GM21390 (cell line): ENCODE measurements around the gene TLCD3B.
"Not testable (repeated sequence)": the region's sequence is repeated elsewhere in the genome, so short reads cannot be mapped to it uniquely, and the experiment has no call there.

Source experiments
- ATAC-seq: cut with Tn5 transposase; IDR thresholded peaks from one replicate; pipeline ENCODE4 v1.9.1; 2021; ENCODE audit not compliant: unreplicated experiment

Gene TLCD3B

DNA sequence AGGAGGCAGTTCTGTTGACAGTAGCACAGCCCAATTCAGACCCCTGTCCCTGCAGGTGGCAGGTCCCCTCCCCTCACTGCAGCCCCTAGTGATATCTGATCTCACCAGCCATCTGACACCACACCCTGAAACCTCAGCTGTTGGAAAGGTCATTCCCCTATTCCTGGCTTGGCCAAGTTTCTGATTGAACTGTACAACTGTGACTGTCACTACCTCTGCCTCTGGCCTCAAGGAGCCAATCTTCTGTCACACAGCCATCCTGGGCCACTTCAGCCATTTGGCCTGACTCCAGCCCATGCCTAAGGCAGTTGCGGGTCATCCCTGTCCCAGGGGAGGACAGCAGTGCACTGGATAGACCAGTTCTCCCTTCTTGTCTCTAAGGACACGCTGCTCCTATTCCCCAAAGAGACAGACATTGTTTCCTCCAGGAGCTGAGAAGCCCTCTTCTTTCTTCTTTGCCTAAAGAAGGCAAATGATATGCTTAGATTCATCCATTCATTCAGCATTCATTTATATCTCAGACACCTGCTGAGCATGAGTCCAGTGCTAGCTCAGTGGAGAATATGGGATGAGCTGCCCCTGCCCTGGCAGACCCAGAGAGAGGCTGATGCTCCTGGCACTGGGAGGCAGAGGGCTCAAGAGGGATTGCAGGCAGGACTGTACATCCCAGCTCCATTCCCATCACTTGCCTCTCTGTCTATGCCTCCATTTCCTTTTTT lies 29.9 kb upstream of the TLCD3B start:
- no peak for ATAC-seq

DNA sequence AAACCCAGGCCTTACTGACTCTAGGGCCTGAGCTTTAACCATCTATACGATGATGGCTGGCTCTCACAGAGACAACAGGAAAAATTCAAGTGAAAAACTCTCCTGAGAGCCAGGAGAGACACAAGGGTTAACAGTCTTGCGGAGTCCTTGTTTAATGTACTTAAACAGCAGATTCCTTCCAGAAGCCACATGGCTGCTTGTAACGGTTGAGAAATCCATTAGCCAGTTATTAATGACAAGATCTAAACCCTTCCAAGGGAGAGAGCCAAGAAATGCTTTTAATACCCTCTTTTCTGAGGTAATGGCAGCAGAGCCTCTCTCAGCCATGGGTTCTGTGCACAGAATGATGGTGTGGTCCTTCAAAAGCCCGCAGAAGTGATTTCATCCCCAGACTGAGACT lies 29.3 kb upstream of the TLCD3B start:
- ATAC-seq, result no peak

DNA sequence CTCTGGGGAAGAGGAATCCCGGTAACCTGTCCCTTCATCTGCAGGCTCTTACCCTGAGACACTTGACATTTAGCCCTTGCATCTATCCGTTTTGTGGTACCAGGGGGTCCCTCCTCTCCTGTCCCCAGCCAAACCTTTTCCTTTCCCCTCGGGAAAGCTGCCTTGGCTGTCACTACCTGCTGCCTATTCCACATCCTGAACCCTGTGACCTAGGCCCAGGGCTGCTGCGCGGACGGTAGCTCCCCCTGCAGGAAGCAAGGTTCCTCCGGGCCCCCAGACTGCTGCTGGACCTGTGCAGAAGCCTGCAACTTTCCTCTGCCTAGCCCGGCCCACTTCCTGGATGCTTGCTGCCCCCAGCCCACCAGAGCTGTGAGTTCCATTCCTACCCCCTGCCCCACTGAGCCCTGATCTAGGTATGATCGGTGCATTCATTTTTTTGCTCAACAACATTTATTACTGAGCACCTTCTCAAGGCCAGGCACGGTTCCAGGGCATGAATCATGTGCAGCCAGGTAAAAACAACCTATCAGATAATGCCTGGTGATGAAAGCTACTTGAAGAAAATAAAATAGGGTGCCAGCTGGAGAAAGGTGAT lies 24.0 kb upstream of the TLCD3B start:
- ATAC-seq, result no peak

GRCh38 chr16:30054451-30054850 lies 23.4 kb upstream of the TLCD3B start:
- ATAC-seq, result no peak

DNA sequence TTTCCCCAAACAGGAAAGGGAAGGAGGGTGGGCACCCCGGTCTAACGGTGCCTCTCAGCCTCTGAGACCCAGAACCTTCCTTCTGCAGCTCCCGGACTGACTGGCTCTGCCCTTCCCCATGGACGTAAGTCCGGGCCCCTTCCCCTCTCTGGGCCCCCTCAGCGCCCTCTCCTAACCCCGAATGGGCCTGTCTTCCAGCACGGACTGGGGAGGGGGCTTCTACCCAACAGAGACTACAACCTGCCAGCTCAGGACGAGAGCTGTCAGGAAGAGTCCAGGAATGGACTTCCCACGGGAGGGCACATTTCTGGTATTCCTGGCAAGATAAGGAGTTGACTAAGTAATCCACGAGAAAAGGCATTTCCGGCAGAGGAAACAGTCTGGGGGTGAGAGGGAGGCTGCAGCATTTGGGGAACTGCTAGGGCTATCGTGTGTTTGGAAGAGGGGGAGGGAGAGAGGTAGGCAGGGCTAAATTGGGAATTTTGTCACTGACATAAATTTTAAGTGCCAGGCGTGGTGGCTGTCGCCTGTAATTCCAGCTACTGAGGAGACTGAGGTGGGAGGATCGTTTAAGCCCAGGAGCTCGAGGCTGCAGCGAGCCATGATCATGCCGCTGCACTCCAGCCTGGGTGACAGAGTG lies 22.4 kb upstream of the TLCD3B start:
- peak; percentile 10 for ATAC-seq

DNA sequence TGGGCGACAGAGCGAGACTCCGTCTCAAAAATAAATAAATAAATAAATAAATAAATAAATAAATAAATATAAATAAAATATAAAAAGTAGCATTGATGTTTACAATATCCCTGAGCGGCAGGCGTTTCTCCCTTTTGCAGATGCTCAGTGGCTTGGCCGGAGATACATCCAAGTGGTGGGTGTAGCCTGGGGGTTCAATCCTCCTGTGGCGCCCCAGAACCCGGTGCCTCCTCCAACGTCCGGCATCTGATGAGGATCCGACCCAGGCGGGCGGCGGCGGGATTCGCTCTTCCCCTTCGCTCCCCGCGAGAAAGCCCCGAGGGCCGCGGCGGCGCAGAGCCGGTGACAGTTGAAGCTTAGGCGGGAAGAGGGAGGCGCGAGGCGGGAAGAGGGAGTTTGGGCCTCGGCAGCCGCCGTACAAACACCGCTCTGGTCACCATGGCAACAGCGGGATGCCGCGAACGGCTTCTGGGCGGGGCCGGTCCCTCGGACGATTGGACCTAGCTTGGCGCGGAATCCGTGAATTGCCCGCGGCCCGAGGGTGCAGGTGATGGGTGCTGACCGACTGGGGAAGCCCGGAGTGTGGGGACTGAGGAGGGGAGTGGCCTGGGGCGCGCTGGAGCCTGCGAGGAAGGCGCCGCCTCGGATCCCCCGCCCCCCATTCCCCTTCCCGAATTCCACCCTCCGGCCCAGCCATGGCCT lies 21.8 kb upstream of the TLCD3B start:
- peak; percentile 53 for ATAC-seq

DNA sequence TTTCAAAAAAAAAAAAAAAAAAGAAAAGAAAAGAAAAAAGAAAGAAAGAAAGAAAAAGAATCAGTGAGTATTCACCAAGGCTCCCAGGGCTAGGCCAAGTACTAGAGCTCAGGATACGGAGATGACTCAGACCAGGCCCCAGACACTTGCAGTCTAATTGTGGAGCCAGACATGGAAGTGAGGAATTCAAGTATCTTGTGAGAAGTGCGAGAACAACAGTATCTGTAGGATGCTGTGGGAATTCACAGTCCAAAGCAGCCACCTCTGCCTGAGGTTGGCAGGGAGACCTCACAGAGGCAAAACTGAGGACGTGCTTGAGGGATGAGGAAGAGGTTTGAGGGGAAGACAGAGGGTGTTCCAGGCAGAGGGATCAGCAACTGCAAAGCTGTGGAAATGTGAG lies 20.4 kb upstream of the TLCD3B start:
- ATAC-seq, result no peak

DNA sequence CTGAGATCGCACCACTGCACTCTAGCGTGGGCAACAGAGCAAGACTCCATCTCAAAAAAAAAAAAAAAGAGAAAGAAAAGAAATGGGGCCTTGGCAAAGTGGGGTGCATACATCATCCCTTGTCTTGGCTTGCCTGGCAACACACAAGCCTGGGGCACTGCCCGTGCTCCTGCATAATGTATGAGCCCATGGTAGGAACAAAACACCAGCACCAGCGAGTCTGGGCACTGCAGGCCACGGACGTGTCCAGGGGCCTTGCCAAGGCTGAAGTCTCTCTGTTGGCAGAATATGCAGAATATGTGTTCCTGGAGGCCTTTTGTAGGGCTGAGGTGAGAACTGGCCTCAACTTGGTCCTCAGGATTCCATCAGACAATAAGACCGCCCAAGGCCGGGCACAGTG lies 18.8 kb upstream of the TLCD3B start:
- ATAC-seq, result no peak

DNA sequence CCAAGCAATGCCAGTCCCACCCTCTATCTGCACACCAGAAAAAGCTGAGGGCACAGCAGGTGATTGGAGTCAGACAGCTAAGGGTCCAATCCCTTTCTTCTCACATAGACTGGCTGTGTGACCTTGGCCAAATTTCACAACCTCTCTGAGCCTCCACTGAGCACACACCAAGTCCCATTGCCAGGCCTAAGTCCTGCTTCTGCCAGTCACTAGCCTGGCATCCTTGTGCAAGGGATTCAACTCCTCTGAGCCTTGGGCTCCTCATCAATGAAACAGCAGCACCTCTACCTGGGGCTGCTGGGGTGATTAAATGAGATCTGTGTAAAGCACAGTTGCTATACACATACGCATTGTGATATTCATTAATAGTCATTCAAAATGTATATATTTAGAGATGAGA lies 15.5 kb upstream of the TLCD3B start:
- ATAC-seq, result no peak

DNA sequence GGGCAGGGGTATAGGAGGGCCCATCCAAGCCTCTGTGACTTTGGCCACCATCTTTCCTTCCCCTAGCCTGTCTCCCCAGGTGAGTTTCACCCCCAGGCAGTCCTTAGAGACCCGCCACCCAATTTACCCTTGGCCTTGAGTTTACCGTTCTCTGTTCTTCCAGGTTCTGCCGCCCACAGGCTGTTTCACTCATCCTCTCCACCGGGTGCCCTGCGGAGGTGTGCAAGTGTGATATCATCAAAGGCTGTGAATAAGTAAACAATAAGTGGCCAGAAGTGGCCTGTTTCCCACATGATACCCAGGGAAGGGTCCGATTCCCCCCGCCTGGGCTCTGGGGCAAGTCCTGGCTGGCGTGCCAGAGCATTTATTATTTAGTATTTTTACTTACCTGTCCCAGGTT lies 15.1 kb upstream of the TLCD3B start:
- no peak for ATAC-seq

DNA sequence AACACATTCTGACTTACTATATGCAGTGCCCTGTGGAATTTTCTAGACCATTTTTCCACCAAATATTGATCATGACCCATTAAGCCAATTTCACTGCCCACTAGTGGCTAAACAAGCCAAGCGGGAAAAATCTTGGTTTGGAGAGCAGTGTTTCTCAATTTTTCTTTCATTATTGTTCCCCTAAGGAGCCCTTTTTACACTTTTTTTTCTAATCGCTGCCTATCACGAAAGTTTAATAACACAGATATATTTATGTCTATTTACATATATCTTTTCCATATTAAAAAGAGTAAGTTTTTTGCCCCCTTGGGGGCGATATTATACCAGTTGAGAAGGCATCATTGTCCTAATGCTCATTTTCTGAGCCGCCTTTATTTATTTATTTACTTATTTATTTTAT lies 10.8 kb upstream of the TLCD3B start:
- ATAC-seq, result no peak

DNA sequence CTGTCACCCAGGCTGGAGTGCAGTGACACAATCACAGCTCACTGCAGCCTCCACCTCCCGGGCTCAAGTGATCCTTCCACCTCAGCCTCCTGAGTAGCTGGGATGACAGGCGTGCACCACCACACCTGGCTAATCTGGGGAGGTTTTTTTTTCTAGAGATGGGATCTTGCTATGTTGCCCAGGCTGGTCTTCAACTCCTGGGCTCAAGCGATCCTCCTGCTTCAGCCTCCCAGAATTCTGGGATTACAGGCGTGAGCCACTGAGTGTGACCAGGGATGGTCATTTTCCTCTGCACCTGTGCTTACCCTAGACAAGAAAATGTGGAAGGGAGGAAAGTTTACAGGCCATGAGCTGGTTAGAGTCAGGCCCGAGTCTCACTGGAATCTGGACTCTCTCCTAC lies 9.6 kb upstream of the TLCD3B start:
- not testable (repeated sequence) for ATAC-seq

- ATAC-seq, result no peak
Observed at GRCh38 chr16:30040221-30040620, 9.2 kb upstream of the TLCD3B start.

- ATAC-seq, result no peak
Observed at GRCh38 chr16:30033270-30033669, 2.2 kb upstream of the TLCD3B start.

DNA sequence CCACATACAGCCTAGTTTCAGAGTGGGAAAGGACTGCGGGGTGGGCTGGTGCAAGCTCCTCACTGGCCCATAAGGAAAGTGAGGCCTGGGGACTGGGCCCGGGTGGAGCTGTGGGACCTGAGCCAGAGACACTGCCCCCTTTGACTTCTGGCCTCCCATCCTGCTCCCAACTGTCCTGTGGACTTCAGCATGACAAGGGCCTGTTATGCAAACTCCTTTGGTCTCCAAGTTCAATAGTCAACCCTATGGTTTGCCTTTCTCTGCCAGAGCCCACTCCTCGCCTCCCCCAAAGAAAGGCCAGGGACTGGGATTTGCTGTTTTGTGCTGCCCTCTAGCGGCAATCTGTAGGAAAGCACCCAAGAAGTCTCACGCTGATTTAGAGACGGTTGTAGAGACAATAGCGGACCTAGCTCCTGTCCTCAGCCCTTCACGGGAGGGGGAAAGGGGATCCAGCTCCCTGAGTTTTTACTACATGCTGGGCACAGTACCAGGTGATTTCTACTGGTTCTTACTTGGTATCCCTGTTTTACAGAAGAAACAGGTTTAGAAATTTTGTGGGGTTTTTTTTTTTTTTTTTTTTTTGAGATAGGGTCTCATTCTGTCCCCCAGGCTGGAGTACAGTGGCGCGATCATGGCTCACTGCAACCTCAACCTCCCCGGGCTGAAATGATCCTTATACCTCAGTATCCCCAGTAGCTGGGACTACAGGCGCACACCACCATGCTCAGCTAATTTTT lies 1.2 kb upstream of the TLCD3B start:
- ATAC-seq, result no peak

DNA sequence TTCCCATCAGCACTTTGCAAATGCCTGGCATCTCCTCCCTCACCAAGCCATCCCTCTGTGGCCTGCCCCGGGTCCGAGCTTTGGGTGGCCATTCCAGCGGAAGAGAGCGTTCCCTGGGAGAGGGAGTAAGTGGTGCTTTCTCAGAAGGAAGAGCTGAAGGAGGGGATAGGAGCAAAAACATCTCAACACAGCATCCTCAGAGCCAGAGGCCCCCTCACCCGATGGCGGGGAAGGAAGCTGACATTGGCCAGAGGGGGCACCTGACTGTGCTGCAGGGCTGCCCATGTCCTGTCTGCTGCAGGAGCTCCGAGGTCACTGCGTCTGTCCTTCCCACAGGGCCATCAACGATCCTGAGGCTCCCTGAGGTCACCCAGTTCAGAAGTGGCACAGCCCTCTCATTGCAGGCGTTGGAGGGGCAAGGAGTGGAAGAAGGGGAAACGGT lies 427 bp upstream of the TLCD3B start:
- no peak for ATAC-seq

GRCh38 chr16:30030011-30030685 lies 923 bp downstream of the TLCD3B start:
- ATAC-seq, result no peak

DNA sequence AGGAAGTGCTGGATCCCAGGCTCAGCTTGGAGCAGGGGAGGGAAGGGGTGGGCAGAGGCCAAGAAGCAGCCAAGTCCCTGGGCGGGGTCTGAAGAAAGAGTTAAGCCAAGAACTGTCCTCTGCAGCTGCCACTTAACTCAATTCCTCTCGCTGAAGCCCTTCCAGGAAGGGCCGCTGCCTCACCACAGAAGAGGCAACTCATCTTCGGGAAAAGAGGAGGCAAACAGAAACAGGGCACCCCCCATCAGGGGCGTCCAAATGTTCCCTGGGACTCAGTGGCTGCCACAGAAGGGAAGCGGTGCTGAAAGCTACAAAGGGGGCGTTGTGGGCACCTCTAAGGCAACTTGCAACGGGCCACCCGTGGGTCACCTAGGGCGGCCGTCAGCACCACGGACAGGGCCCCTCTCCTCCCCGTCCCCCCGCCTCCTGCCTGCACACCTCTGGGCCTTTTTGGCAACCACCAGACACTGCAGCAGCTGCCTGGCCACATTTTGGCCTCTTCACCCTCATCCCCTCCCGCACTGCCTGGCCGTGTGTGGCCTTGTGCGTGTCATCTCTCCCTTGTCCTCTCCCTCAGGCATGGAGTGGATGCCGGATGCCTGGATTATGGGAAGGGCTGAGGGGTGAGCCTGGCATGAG lies 2.5 kb downstream of the TLCD3B start:
- ATAC-seq, result no peak

DNA sequence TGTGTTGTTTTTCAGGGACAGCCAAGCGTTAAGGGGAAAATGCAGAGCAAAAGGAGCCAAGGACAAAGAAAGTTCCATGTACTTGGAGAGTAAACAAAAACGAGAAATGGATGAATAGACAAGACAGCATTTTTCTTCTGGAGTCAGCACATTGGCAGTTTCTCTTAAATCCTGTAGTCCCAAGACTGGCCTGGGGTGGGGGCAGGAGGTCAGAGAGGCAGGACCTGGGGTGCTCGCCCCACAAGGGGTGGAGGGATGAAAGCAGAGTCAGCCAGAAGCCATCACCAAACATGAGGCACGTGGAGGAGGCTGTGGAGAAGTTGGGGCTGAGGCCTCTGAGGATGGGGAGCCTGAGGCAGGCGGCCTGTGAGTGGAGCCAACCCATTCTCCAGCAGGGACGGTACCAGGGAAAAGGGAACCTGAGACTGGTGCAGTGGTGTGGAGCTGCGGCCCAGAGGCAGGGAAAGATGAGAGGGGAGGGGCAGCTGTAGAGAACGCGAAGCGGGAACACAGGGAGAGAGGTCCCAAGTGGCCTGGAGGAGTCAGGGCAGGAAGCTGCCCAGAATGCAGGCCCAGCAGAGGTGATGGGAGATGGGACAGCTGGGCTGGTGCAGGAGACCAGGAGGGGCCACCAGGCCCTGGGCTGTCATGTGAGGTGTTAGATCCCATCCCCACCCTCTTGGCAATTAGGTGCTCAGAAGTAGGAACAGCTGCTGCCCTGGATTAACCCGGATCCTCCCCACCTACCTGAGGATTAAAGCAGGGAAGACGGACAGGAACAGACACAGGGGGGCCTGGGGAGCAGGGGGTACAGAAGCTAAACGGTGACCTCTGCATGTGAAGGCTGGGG lies 3.3 kb downstream of the TLCD3B start:
- no peak for ATAC-seq
